PFSK-1 (cell line): ENCODE results near the gene PPFIBP1.

Experiments used
- FOXP2 ChIP-seq: optimal IDR thresholded peaks from 2 replicates; pipeline ENCODE3; 2011; ENCODE audit warnings: borderline replicate concordance, control low read depth, inconsistent platforms; ENCODE audit not compliant: insufficient read depth; ENCODE audit errors: extremely low read length, extremely low read depth
- POLR2AphosphoS5 ChIP-seq: IDR thresholded peaks from 2 replicates; pipeline ENCODE4 v1.6.1; 2012; ENCODE audit warnings: low read depth, mild to moderate bottlenecking, control low read depth, low read length, moderate library complexity
- REST ChIP-seq, 2 experiments: IDR thresholded peaks; 2 replicates each; pipeline versions ENCODE4 v1.6.1 to v1.8.0; 2011 to 2012; ENCODE audit warnings: low read depth in 2 of 2, low read length in 2 of 2, control low read depth in 1 of 2, inconsistent platforms in 1 of 2, mild to moderate bottlenecking in 1 of 2, moderate library complexity in 1 of 2; ENCODE audit not compliant: insufficient read depth in 1 of 2
- SIN3A ChIP-seq: IDR thresholded peaks from 2 replicates; pipeline ENCODE4 v1.6.1; 2012; ENCODE audit warnings: mild to moderate bottlenecking, low read length, moderate library complexity, borderline replicate concordance; ENCODE audit not compliant: insufficient read depth
- TAF1 ChIP-seq: IDR thresholded peaks from 2 replicates; pipeline ENCODE4 v1.6.1; 2012; ENCODE audit warnings: low read length, control low read depth, borderline replicate concordance; ENCODE audit not compliant: insufficient read depth

The PPFIBP1 gene

GRCh38 chr12:27616356-27617142, 92.5 kb downstream of the PPFIBP1 start:
- TF ChIP-seq FOXP2: no peak
- TF ChIP-seq POLR2AphosphoS5: no peak
- no peak for TF ChIP-seq REST (IDR thresholded peaks at IDR 0.05; ENCODE audit: insufficient read depth in 1 of 2, low read depth in 2 of 2, low read length in 2 of 2)
- TF ChIP-seq TAF1: no peak
- TF ChIP-seq SIN3A: no peak

DNA sequence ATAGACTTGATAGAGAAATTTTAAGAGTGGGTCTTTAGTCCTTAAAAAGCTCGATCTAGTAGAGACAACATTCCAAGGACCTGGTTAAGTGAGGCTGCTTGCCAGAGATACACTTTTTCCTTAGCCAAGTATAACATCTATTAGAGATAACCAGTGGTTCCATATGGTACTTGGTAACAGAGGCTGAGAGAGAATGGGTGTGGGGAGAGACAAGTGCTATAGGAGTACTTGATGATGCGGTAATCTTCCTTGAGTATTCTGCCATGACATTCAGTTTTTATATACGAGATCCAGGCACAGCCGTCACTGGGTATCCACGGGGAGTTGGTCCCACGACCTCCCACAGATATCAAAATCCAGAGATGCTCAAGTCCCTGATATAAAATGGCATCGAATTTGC, 94.8 kb downstream of the PPFIBP1 start:
- no peak for TF ChIP-seq TAF1
- TF ChIP-seq SIN3A: no peak

DNA sequence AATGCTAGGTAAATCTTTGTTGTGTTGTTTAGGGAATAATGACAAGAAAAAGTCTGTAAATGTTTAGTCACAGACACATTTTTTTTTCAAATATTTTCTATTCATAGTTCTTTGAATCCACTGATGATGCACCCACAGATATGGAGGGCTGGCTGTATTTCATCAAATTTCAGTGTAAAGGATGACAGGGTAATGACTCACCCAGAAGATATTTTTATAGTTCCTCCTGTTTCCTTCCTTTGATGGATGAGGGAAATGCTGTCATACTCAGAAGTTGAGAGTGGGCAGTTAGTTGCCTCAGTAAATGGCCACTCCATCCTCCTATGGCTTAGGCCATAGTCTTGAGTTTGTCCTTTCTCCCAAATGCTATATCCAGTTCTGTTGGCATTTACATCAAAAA, 95.3 kb downstream of the PPFIBP1 start:
- TF ChIP-seq SIN3A (no peak), REST (IDR thresholded peaks at IDR 0.05; ENCODE audit: insufficient read depth in 1 of 2, low read depth in 2 of 2, low read length in 2 of 2) (no peak), FOXP2 (no peak), POLR2AphosphoS5 (no peak), TAF1 (no peak)

- TF ChIP-seq TAF1 (no peak), SIN3A (no peak), FOXP2 (no peak), POLR2AphosphoS5 (no peak), REST (IDR thresholded peaks at IDR 0.05; ENCODE audit: insufficient read depth in 1 of 2, low read depth in 2 of 2, low read length in 2 of 2) (no peak)
Measured at GRCh38 chr12:27620121-27620520, 96.1 kb downstream of the PPFIBP1 start.

- no peak for TF ChIP-seq SIN3A
Measured at GRCh38 chr12:27622436-27623195, 98.6 kb downstream of the PPFIBP1 start.

- TF ChIP-seq SIN3A: no peak
- no peak for TF ChIP-seq TAF1
- TF ChIP-seq POLR2AphosphoS5: no peak
- TF ChIP-seq FOXP2: no peak
- no peak for TF ChIP-seq REST (IDR thresholded peaks at IDR 0.05; ENCODE audit: insufficient read depth in 1 of 2, low read depth in 2 of 2, low read length in 2 of 2)
Measured at GRCh38 chr12:27623645-27624044, 99.6 kb downstream of the PPFIBP1 start.
